HL-60 (cell line): Measurements from ENCODE around the gene HIVEP1.

Source experiments
- DNase-seq, 2 experiments: peaks; one replicate each; pipeline ENCODE4 v3.0.0-alpha.2; 2010 to 2020; ENCODE audit warnings: low read depth in 1 of 2, low spot score in 1 of 2
- H3K27ac ChIP-seq: fragments of 250-450 bp; sonication (Bioruptor Pico); replicated peaks from 2 replicates; pipeline ENCODE4 v1.5.1; 2020; ENCODE audit warnings: mild to moderate bottlenecking, moderate library complexity
- H3K27me3 ChIP-seq: fragments of 250-450 bp; sonication (Bioruptor Pico); 2 replicates; pipeline ENCODE4 v1.5.1; 2021; ENCODE audit warnings: mild to moderate bottlenecking, moderate library complexity; ENCODE audit not compliant: insufficient read depth, poor library complexity, severe bottlenecking
- H3K4me3 ChIP-seq: replicated peaks from 2 replicates; pipeline ENCODE4 v1.5.1; 2011; ENCODE audit warnings: mild to moderate bottlenecking, control low read depth, low read length; ENCODE audit not compliant: insufficient read depth
- CTCF ChIP-seq: IDR thresholded peaks from one replicate; pipeline ENCODE4 v1.5.1; 2011; ENCODE audit warnings: low read length, control low read depth, inconsistent platforms; ENCODE audit not compliant: insufficient read depth
- GABPA ChIP-seq: IDR thresholded peaks from 2 replicates; pipeline ENCODE4 v1.6.1; 2012; ENCODE audit warnings: low read depth
- POLR2AphosphoS5 ChIP-seq: IDR thresholded peaks from 2 replicates; pipeline ENCODE4 v1.6.1; 2012; ENCODE audit warnings: low read depth
- REST ChIP-seq: IDR thresholded peaks from 2 replicates; pipeline ENCODE4 v1.6.1; 2012; ENCODE audit warnings: low read depth; ENCODE audit not compliant: insufficient replicate concordance
- SPI1 ChIP-seq: IDR thresholded peaks from 2 replicates; pipeline ENCODE4 v1.6.1; 2012; ENCODE audit warnings: low read depth, mild to moderate bottlenecking, borderline replicate concordance

HIVEP1 gene

GRCh38 chr6:12071064-12071615 lies 59.0 kb downstream of the HIVEP1 start:
- Histone ChIP-seq H3K27ac (no peak overlapping the region), H3K27me3 (no peaks in the 10 kb centered on the region), H3K4me3 (no peak overlapping the region)
- no peak for DNase-seq
- TF ChIP-seq CTCF (no peak), GABPA (no peak), SPI1 (no peak), POLR2AphosphoS5 (no peak), REST (no peak)

DNA sequence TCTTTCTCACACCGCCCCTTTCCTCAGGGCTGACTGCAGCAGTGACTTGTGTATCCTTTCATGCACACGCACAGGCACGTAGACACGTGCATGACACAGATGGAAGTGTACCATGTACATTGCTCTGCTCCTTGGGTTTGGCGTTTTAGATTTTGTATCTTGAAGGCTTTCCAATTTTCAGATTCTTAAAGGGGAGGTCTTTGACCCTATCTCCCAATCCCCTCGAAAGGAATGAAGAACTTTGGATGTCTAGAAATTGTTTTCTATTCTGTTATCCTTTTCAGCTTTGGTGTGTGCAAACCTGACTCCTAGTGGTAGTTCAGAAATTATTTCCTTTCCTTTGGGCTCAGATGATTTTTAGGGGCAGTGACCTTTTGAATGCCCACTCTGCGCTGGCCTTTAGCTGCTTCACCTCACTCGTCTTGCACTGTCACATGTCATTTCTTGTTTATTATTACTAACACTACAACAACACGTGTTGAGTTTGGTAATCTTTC lies 63.0 kb downstream of the HIVEP1 start:
- TF ChIP-seq SPI1 = no peak
- no peak for TF ChIP-seq CTCF
- TF ChIP-seq GABPA = no peak
- TF ChIP-seq POLR2AphosphoS5 = no peak
- no peak for TF ChIP-seq REST
- H3K27ac ChIP-seq = no peak overlapping the region
- DNase-seq = no peak
- no peak overlapping the region for H3K4me3 ChIP-seq
- H3K27me3 ChIP-seq = no peaks in the 10 kb centered on the region

- no peak for DNase-seq
- no peaks in the 10 kb centered on the region for H3K27me3 ChIP-seq
- no peak overlapping the region for H3K27ac ChIP-seq
- TF ChIP-seq POLR2AphosphoS5 (no peak), GABPA (no peak), SPI1 (no peak), CTCF (no peak), REST (no peak)
- no peak overlapping the region for H3K4me3 ChIP-seq
These were observed 65.1 kb downstream of the HIVEP1 start for GRCh38 chr6:12077021-12077710.
